ENCODE data around the gene HAUS8. TPM values are rescaled to one million over a fixed set of nuclear protein-coding genes. Genes with fewer than 3 reads are reported as not detected.
A peak's percentile ranks its signal among the peaks of the same experiment; 100 is the strongest.

HAUS8 gene
- total RNA-seq, 4 donors from 2014 or later, result 3.0 to 5.8 (median 3.2) TPM

GRCh38 chr19:17076543-17076991, 1.3 kb upstream of the HAUS8 start:
- no peak for TF ChIP-seq POLR2A (IDR thresholded peaks at IDR 0.05)
- TF ChIP-seq, protein P1, sequence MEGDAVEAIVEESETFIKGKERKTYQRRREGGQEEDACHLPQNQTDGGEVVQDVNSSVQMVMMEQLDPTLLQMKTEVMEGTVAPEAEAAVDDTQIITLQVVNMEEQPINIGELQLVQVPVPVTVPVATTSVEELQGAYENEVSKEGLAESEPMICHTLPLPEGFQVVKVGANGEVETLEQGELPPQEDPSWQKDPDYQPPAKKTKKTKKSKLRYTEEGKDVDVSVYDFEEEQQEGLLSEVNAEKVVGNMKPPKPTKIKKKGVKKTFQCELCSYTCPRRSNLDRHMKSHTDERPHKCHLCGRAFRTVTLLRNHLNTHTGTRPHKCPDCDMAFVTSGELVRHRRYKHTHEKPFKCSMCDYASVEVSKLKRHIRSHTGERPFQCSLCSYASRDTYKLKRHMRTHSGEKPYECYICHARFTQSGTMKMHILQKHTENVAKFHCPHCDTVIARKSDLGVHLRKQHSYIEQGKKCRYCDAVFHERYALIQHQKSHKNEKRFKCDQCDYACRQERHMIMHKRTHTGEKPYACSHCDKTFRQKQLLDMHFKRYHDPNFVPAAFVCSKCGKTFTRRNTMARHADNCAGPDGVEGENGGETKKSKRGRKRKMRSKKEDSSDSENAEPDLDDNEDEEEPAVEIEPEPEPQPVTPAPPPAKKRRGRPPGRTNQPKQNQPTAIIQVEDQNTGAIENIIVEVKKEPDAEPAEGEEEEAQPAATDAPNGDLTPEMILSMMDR (IDR thresholded peaks at IDR 0.05), result no peak
- H3K4me1 ChIP-seq, result peaks cover 30 to 71% (median 46%) of the 10 kb centered on the region in 3 donors
- H3K27ac ChIP-seq, result peak overlapping the region; percentile 92 to 97 (median 93)
- peak overlapping the region; percentile 64 to 96 (median 75) for H3K4me3 ChIP-seq
- 0 to 6% methylated on average over 3 to 11 of the region's 12 CpGs for WGBS, 2 donors
- H3K9me3 ChIP-seq, result no peaks in the 10 kb centered on the region
- intact Hi-C loops (cut with DNase I), result no loop called here
- H3K27me3 ChIP-seq, result no peaks in the 10 kb centered on the region
- DNase-seq, result no peak
- H3K36me3 ChIP-seq, result peaks cover 0 to 5% (median 0%) of the 10 kb centered on the region in 3 donors

DNA sequence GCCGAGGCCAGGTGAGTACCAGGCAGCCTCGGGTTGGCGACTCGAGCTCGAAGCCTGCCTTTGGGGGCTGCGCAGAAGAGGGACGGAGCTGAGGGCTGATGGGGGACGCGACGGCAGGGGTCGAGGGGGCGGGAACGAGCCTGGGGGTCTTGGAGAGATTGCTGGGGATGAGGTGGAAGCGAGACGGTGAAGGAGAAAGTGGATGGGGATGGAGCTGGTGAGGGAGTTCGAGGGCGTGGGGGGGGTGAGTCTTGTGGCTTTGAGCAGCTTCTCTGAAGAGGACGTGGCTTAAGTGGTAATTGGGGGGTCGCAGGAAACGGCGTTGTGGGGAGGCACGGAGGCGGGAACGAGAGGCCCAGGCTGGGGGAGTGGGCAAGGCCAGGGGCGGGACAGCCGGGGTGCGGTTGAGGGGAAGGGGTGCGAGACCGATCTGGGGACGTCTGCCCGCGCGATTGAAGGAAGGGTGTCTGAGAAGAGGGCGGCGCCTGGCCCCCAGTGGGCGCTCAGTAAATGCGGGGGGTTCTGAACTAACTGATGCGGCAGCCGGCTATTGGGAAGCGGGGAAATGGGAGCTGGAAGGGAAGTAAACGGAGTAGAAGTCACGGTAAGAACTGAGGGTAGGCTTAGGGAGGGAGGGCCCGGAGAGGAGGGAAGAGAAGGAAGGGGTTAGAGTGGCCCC, 751 bp upstream of the HAUS8 start:
- no peak for TF ChIP-seq POLR2A (IDR thresholded peaks at IDR 0.05)
- TF ChIP-seq, protein P1 (IDR thresholded peaks at IDR 0.05), result no peak
- Histone ChIP-seq H3K27me3 (no peaks in the 10 kb centered on the region), H3K4me1 (peaks cover 26 to 65% (median 45%) of the 10 kb centered on the region in 3 donors), H3K27ac (peak overlapping the region; percentile 92 to 97 (median 93)), H3K4me3 (peak overlapping the region; percentile 64 to 96 (median 75)), H3K9me3 (no peaks in the 10 kb centered on the region), H3K36me3 (peaks cover 0 to 11% (median 0%) of the 10 kb centered on the region in 3 donors)
- WGBS, 2 donors, result 1 to 4% methylated on average over 27 to 28 of the region's 43 CpGs
- DNase-seq, result no peak
- intact Hi-C loops (cut with DNase I), result no loop called here

- Histone ChIP-seq H3K27me3 (no peaks in the 10 kb centered on the region), H3K9me3 (no peaks in the 10 kb centered on the region), H3K36me3 (peaks cover 0 to 19% (median 0%) of the 10 kb centered on the region in 3 donors), H3K4me1 (peaks cover 25 to 53% (median 43%) of the 10 kb centered on the region in 3 donors), H3K4me3 (peak overlapping the region; percentile 67 to 96 (median 75)), H3K27ac (peak overlapping the region; percentile 87 to 97 (median 92))
- intact Hi-C loops (cut with DNase I), result no loop called here
- no peak for DNase-seq
- TF ChIP-seq, protein P1 (IDR thresholded peaks at IDR 0.05), result no peak
- 9 to 12% methylated on average over 5 to 11 of the region's 11 CpGs for WGBS, 2 donors
These were observed 618 bp downstream of the HAUS8 start for GRCh38 chr19:17074634-17075034.

DNA sequence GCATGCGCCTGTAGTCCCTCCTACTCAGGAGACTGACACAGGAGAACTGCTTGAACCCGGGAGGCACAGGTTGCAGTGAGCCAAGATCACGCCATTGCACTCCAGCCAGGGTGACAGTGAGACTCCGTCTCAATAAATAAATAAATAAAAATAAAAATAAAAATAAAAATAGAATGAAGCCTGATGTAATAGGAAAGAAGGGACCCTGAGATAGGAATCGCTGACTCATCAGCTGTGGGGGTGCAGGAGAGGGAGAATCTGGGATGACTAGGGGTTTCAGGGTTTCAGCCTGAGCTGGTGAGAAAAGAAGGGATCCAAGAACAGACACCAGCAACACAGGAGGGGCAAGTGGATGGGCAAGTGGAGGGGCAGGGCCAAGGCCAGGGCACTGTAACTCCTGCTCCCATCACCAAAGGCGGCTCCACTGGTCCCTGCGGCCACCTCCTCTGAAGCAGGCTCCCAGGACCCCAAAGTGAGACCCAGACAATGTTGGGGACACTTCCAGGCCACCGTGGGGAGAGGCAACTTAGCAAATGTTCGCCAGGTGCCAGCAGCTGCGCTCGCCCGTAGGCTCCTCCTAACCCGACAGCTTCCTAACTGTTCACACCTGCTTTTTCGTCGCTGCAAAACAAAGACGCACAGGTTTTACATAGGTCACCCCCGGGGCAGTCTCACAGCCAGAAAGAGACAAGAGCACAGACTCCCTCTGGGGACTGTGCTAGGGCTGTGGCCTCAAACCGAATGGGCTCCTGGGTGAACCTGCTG, 1.2 kb downstream of the HAUS8 start:
- WGBS, 2 donors, result 43 to 45% methylated on average over 16 to 18 of the region's 18 CpGs
- intact Hi-C loops (cut with DNase I), result no loop called here
- peaks cover 0 to 19% (median 0%) of the 10 kb centered on the region in 3 donors for H3K36me3 ChIP-seq
- no peak for TF ChIP-seq POLR2A (IDR thresholded peaks at IDR 0.05)
- TF ChIP-seq, protein P1 (IDR thresholded peaks at IDR 0.05), result no peak
- H3K4me1 ChIP-seq, result peaks cover 25 to 47% (median 38%) of the 10 kb centered on the region in 3 donors
- no peak for DNase-seq
- no peaks in the 10 kb centered on the region for H3K27me3 ChIP-seq
- H3K27ac ChIP-seq, result peak overlapping the region; percentile 87 to 97 (median 92)
- H3K9me3 ChIP-seq, result no peaks in the 10 kb centered on the region
- peak overlapping the region; percentile 67 to 96 (median 75) for H3K4me3 ChIP-seq

DNA sequence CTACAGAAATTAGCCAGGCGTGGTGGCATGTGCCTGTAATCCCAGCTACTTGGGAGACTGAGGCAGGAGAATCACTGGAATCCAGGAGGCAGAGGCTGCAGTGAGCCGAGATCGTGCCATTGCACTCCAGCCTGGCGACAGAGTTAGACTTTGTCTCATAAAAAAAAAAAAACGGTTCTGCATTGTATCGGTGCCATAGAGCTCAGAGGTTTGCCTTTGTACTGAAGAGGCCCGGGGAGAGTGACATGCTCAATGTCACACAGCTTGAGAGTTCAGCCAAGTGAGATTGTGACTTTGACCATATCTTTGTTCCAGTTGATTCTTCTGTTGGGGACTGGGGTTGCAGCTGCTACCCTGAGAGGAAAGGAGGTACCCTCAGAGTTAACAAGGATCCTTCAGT, 4.3 kb downstream of the HAUS8 start:
- Histone ChIP-seq H3K4me3 (no peak overlapping the region), H3K27me3 (no peaks in the 10 kb centered on the region), H3K4me1 (peaks cover 11 to 23% (median 12%) of the 10 kb centered on the region in 3 donors), H3K9me3 (no peaks in the 10 kb centered on the region), H3K36me3 (peaks cover 0 to 36% (median 0%) of the 10 kb centered on the region in 3 donors), H3K27ac (no peak overlapping the region)
- 84 to 88% methylated on average over 7 of the region's 7 CpGs for WGBS, 2 donors
- DNase-seq, result no peak
- TF ChIP-seq, protein P1 (IDR thresholded peaks at IDR 0.05), result no peak
- TF ChIP-seq POLR2A (IDR thresholded peaks at IDR 0.05), result no peak
- intact Hi-C loops (cut with DNase I), result no loop called here
